HAP-1 (cell line): Measurements from ENCODE around the gene TANGO6.

ENCODE experiments used
- DNase-seq, 2 experiments: peaks; one replicate each; pipeline ENCODE4 v3.0.0-alpha.2; 2016 to 2020; ENCODE audit warnings: low spot score in 2 of 2
- H3K27me3 ChIP-seq: fragments of 250-450 bp; sonication (Bioruptor Pico); 2 replicates; pipeline ENCODE4 v1.5.1; 2020; ENCODE audit warnings: low read depth, mild to moderate bottlenecking, moderate library complexity
- H3K36me3 ChIP-seq: fragments of 250-450 bp; sonication (Bioruptor Pico); replicated peaks from 2 replicates; pipeline ENCODE4 v1.5.1; 2020; ENCODE audit warnings: mild to moderate bottlenecking
- H3K4me1 ChIP-seq: fragments of 250-450 bp; sonication (Bioruptor Pico); 2 replicates; pipeline ENCODE4 v1.5.1; 2020; ENCODE audit warnings: mild to moderate bottlenecking
- H3K4me3 ChIP-seq: fragments of 250-450 bp; sonication (Bioruptor Pico); 2 replicates; pipeline ENCODE4 v1.5.1; 2020; ENCODE audit warnings: mild to moderate bottlenecking, moderate library complexity
- H3K9me3 ChIP-seq: fragments of 250-450 bp; sonication (Bioruptor Pico); 2 replicates; pipeline ENCODE4 v1.5.1; 2020; ENCODE audit warnings: mild to moderate bottlenecking, moderate library complexity
- in situ Hi-C: fragments of 300-500 bp; cut with MboI; formaldehyde crosslinking; loops from 3 replicates; pipeline ENCODE4 v1.14.3; 2020; ENCODE audit warnings: low sequenced_read_pairs, inconsistent platforms, mixed read lengths

TANGO6 gene

GRCh38 chr16:68995011-68995504 lies 151.7 kb downstream of the TANGO6 start:
- peak; percentile 50 to 85 for DNase-seq
- peaks cover 10% of the 10 kb centered on the region for H3K4me1 ChIP-seq
- H3K4me3 ChIP-seq = no peak overlapping the region
- no peaks in the 10 kb centered on the region for H3K9me3 ChIP-seq
- no peaks in the 10 kb centered on the region for H3K27me3 ChIP-seq
- in situ Hi-C loops = no loop called here
- H3K36me3 ChIP-seq = no peaks in the 10 kb centered on the region; the same call in 1 of the 2 replicates

- Histone ChIP-seq H3K27me3 (no peaks in the 10 kb centered on the region), H3K9me3 (peaks cover 2% of the 10 kb centered on the region; the same call in 1 of the 2 replicates), H3K36me3 (no peaks in the 10 kb centered on the region; the same call in 1 of the 2 replicates), H3K4me3 (no peak overlapping the region), H3K4me1 (peaks cover 10% of the 10 kb centered on the region)
- no peak for DNase-seq
- in situ Hi-C loops = no loop called here
Measured at GRCh38 chr16:68997564-68997963, 154.2 kb downstream of the TANGO6 start.

- peaks cover 10% of the 10 kb centered on the region for H3K4me1 ChIP-seq
- no peaks in the 10 kb centered on the region for H3K27me3 ChIP-seq
- no peak for DNase-seq
- no peak overlapping the region for H3K4me3 ChIP-seq
- H3K36me3 ChIP-seq = no peaks in the 10 kb centered on the region; the same call in 1 of the 2 replicates
- in situ Hi-C loops = no loop called here
- H3K9me3 ChIP-seq = peaks cover 16% of the 10 kb centered on the region
Measured at GRCh38 chr16:68999114-68999513, 155.8 kb downstream of the TANGO6 start.

- in situ Hi-C loops = no loop called here
- Histone ChIP-seq H3K4me1 (no peaks in the 10 kb centered on the region), H3K4me3 (no peak overlapping the region), H3K27me3 (no peaks in the 10 kb centered on the region), H3K36me3 (no peaks in the 10 kb centered on the region), H3K9me3 (peaks cover 21% of the 10 kb centered on the region)
- no peak for DNase-seq
Measured at GRCh38 chr16:69003500-69003899, 160.2 kb downstream of the TANGO6 start.

- H3K36me3 ChIP-seq = no peaks in the 10 kb centered on the region
- peaks cover 21% of the 10 kb centered on the region for H3K9me3 ChIP-seq
Measured at GRCh38 chr16:69005641-69006355, 162.5 kb downstream of the TANGO6 start.

GRCh38 chr16:69012906-69013305 lies 169.6 kb downstream of the TANGO6 start:
- no peaks in the 10 kb centered on the region for H3K27me3 ChIP-seq
- no peaks in the 10 kb centered on the region for H3K4me1 ChIP-seq
- H3K4me3 ChIP-seq = no peak overlapping the region
- in situ Hi-C loops = no loop called here
- no peak for DNase-seq
- no peaks in the 10 kb centered on the region for H3K9me3 ChIP-seq
- no peaks in the 10 kb centered on the region for H3K36me3 ChIP-seq

More at GRCh38 chr16:69005641-69006355, 162.5 kb downstream of the TANGO6 start:
- no peak overlapping the region for H3K4me3 ChIP-seq
- DNase-seq = no peak
- no peaks in the 10 kb centered on the region for H3K4me1 ChIP-seq
- in situ Hi-C loops = no loop called here
- H3K27me3 ChIP-seq = no peaks in the 10 kb centered on the region

GRCh38 chr16:69013991-69014390 lies 170.7 kb downstream of the TANGO6 start:
- Histone ChIP-seq H3K4me1 (no peaks in the 10 kb centered on the region), H3K4me3 (no peak overlapping the region), H3K9me3 (no peaks in the 10 kb centered on the region), H3K36me3 (no peaks in the 10 kb centered on the region), H3K27me3 (no peaks in the 10 kb centered on the region)
- in situ Hi-C loops = no loop called here
- DNase-seq = no peak

- H3K27me3 ChIP-seq = no peaks in the 10 kb centered on the region
- no peaks in the 10 kb centered on the region for H3K4me1 ChIP-seq
- in situ Hi-C loops = no loop called here
- DNase-seq = no peak
- no peak overlapping the region for H3K4me3 ChIP-seq
- no peaks in the 10 kb centered on the region for H3K36me3 ChIP-seq
- no peaks in the 10 kb centered on the region for H3K9me3 ChIP-seq
Measured at GRCh38 chr16:69014811-69015210, 171.5 kb downstream of the TANGO6 start.

- no peak for DNase-seq
- Histone ChIP-seq H3K9me3 (no peaks in the 10 kb centered on the region), H3K4me3 (no peak overlapping the region), H3K4me1 (no peaks in the 10 kb centered on the region), H3K36me3 (no peaks in the 10 kb centered on the region), H3K27me3 (no peaks in the 10 kb centered on the region)
- in situ Hi-C loops = no loop called here
Measured at GRCh38 chr16:69017036-69017783, 173.9 kb downstream of the TANGO6 start.

GRCh38 chr16:69019811-69020210 lies 176.5 kb downstream of the TANGO6 start:
- H3K27me3 ChIP-seq = no peaks in the 10 kb centered on the region
- H3K9me3 ChIP-seq = no peaks in the 10 kb centered on the region
- no peaks in the 10 kb centered on the region for H3K36me3 ChIP-seq
- in situ Hi-C loops = no loop called here
- no peak for DNase-seq
- H3K4me1 ChIP-seq = no peaks in the 10 kb centered on the region
- H3K4me3 ChIP-seq = no peak overlapping the region

- in situ Hi-C loops = no loop called here
- Histone ChIP-seq H3K4me3 (no peak overlapping the region), H3K9me3 (no peaks in the 10 kb centered on the region), H3K36me3 (no peaks in the 10 kb centered on the region), H3K4me1 (no peaks in the 10 kb centered on the region), H3K27me3 (no peaks in the 10 kb centered on the region)
- DNase-seq = no peak
Measured at GRCh38 chr16:69029121-69029520, 185.8 kb downstream of the TANGO6 start.

- no peak for DNase-seq
- in situ Hi-C loops = no loop called here
- H3K4me1 ChIP-seq = no peaks in the 10 kb centered on the region
- H3K4me3 ChIP-seq = no peak overlapping the region
- no peaks in the 10 kb centered on the region for H3K36me3 ChIP-seq
- no peaks in the 10 kb centered on the region; the same call in 1 of the 2 replicates for H3K9me3 ChIP-seq
- no peaks in the 10 kb centered on the region for H3K27me3 ChIP-seq
Measured at GRCh38 chr16:69031877-69032301, 188.6 kb downstream of the TANGO6 start.

- no peak overlapping the region for H3K4me3 ChIP-seq
- H3K36me3 ChIP-seq = no peaks in the 10 kb centered on the region
- H3K27me3 ChIP-seq = no peaks in the 10 kb centered on the region
- DNase-seq = no peak
- in situ Hi-C loops = no loop called here
- no peaks in the 10 kb centered on the region; the same call in 1 of the 2 replicates for H3K9me3 ChIP-seq
- no peaks in the 10 kb centered on the region for H3K4me1 ChIP-seq
Measured at GRCh38 chr16:69033151-69033949, 190.0 kb downstream of the TANGO6 start.
